ENCODE results near the gene TESPA1. TPM values are rescaled to one million over a fixed set of nuclear protein-coding genes. Genes with fewer than 3 reads are reported as not detected.

Gene TESPA1
- total and polyA plus RNA-seq, 2 donors: 24.0 to 66.9 TPM

GRCh38 chr12:54941659-54942058 is 42.9 kb downstream of the TESPA1 start:
- H3K4me1 ChIP-seq (ENCODE audit: control insufficient read depth in 2 of 2, insufficient read depth in 2 of 2, low read length in 2 of 2): no peaks in the 10 kb centered on the region
- WGBS: 97% methylated on average over 3 of the region's 3 CpGs
- DNase-seq (ENCODE audit: low read depth in 6 of 9, low spot score in 9 of 9): no peak
- H3K27ac ChIP-seq (ENCODE audit: low read depth in 1 of 2, low read length in 1 of 2): no peak overlapping the region
- H3K36me3 ChIP-seq (ENCODE audit: control insufficient read depth in 2 of 2, insufficient read depth in 2 of 2, low read length in 1 of 2): no peaks in the 10 kb centered on the region
- H3K27me3 ChIP-seq (ENCODE audit: control insufficient read depth in 2 of 2, insufficient read depth in 1 of 2, low read length in 1 of 2): no peaks in the 10 kb centered on the region
- H3K9me3 ChIP-seq (ENCODE audit: control insufficient read depth in 2 of 2, insufficient read depth in 1 of 2, low read length in 1 of 2): no peaks in the 10 kb centered on the region
- no peak overlapping the region for H3K4me3 ChIP-seq (ENCODE audit: low read length in 2 of 2)

GRCh38 chr12:54940727-54941315 is 43.7 kb downstream of the TESPA1 start:
- no peak overlapping the region for H3K4me3 ChIP-seq (ENCODE audit: low read length in 2 of 2)
- H3K4me1 ChIP-seq (ENCODE audit: control insufficient read depth in 2 of 2, insufficient read depth in 2 of 2, low read length in 2 of 2): peaks cover 0 to 2% of the 10 kb centered on the region in 2 donors
- no peaks in the 10 kb centered on the region for H3K27me3 ChIP-seq (ENCODE audit: control insufficient read depth in 2 of 2, insufficient read depth in 1 of 2, low read length in 1 of 2)
- H3K36me3 ChIP-seq (ENCODE audit: control insufficient read depth in 2 of 2, insufficient read depth in 2 of 2, low read length in 1 of 2): no peaks in the 10 kb centered on the region
- WGBS: 96% methylated on average over 6 of the region's 6 CpGs
- H3K9me3 ChIP-seq (ENCODE audit: control insufficient read depth in 2 of 2, insufficient read depth in 1 of 2, low read length in 1 of 2): no peaks in the 10 kb centered on the region
- no peak overlapping the region for H3K27ac ChIP-seq (ENCODE audit: low read depth in 1 of 2, low read length in 1 of 2)
- DNase-seq (ENCODE audit: low read depth in 6 of 9, low spot score in 9 of 9): no peak

- DNase-seq (ENCODE audit: low read depth in 6 of 9, low spot score in 9 of 9): no peak
- H3K36me3 ChIP-seq (ENCODE audit: control insufficient read depth in 2 of 2, insufficient read depth in 2 of 2, low read length in 1 of 2): no peaks in the 10 kb centered on the region
- peaks cover 0 to 8% of the 10 kb centered on the region in 2 donors for H3K4me1 ChIP-seq (ENCODE audit: control insufficient read depth in 2 of 2, insufficient read depth in 2 of 2, low read length in 2 of 2)
- H3K27me3 ChIP-seq (ENCODE audit: control insufficient read depth in 2 of 2, insufficient read depth in 1 of 2, low read length in 1 of 2): no peaks in the 10 kb centered on the region
- no peaks in the 10 kb centered on the region for H3K9me3 ChIP-seq (ENCODE audit: control insufficient read depth in 2 of 2, insufficient read depth in 1 of 2, low read length in 1 of 2)
- no peak overlapping the region for H3K27ac ChIP-seq (ENCODE audit: low read depth in 1 of 2, low read length in 1 of 2)
- H3K4me3 ChIP-seq (ENCODE audit: low read length in 2 of 2): no peak overlapping the region
- 96% methylated on average over 2 of the region's 2 CpGs for WGBS
Measured at GRCh38 chr12:54937929-54938328, 46.6 kb downstream of the TESPA1 start.

GRCh38 chr12:54937376-54937775 is 47.2 kb downstream of the TESPA1 start:
- no peak overlapping the region for H3K4me3 ChIP-seq (ENCODE audit: low read length in 2 of 2)
- no peak overlapping the region for H3K27ac ChIP-seq (ENCODE audit: low read depth in 1 of 2, low read length in 1 of 2)
- no peak for DNase-seq (ENCODE audit: low read depth in 6 of 9, low spot score in 9 of 9)

GRCh38 chr12:54936736-54937135 is 47.8 kb downstream of the TESPA1 start:
- Histone ChIP-seq H3K4me3 (ENCODE audit: low read length in 2 of 2) (no peak overlapping the region), H3K27ac (ENCODE audit: low read depth in 1 of 2, low read length in 1 of 2) (no peak overlapping the region), H3K36me3 (ENCODE audit: control insufficient read depth in 2 of 2, insufficient read depth in 2 of 2, low read length in 1 of 2) (no peaks in the 10 kb centered on the region), H3K4me1 (ENCODE audit: control insufficient read depth in 2 of 2, insufficient read depth in 2 of 2, low read length in 2 of 2) (peaks cover 0 to 8% of the 10 kb centered on the region in 2 donors), H3K27me3 (ENCODE audit: control insufficient read depth in 2 of 2, insufficient read depth in 1 of 2, low read length in 1 of 2) (no peaks in the 10 kb centered on the region), H3K9me3 (ENCODE audit: control insufficient read depth in 2 of 2, insufficient read depth in 1 of 2, low read length in 1 of 2) (no peaks in the 10 kb centered on the region)
- 45% methylated on average over 3 of the region's 3 CpGs for WGBS
- DNase-seq (ENCODE audit: low read depth in 6 of 9, low spot score in 9 of 9): no peak

More at GRCh38 chr12:54937376-54937775, 47.2 kb downstream of the TESPA1 start:
- Histone ChIP-seq H3K36me3 (ENCODE audit: control insufficient read depth in 2 of 2, insufficient read depth in 2 of 2, low read length in 1 of 2) (no peaks in the 10 kb centered on the region), H3K4me1 (ENCODE audit: control insufficient read depth in 2 of 2, insufficient read depth in 2 of 2, low read length in 2 of 2) (peaks cover 0 to 8% of the 10 kb centered on the region in 2 donors), H3K27me3 (ENCODE audit: control insufficient read depth in 2 of 2, insufficient read depth in 1 of 2, low read length in 1 of 2) (no peaks in the 10 kb centered on the region), H3K9me3 (ENCODE audit: control insufficient read depth in 2 of 2, insufficient read depth in 1 of 2, low read length in 1 of 2) (no peaks in the 10 kb centered on the region)

- Histone ChIP-seq H3K27me3 (ENCODE audit: control insufficient read depth in 2 of 2, insufficient read depth in 1 of 2, low read length in 1 of 2) (no peaks in the 10 kb centered on the region), H3K4me1 (ENCODE audit: control insufficient read depth in 2 of 2, insufficient read depth in 2 of 2, low read length in 2 of 2) (peaks cover 0 to 8% of the 10 kb centered on the region in 2 donors), H3K27ac (ENCODE audit: low read depth in 1 of 2, low read length in 1 of 2) (peak overlapping the region; percentile 22 to 57), H3K36me3 (ENCODE audit: control insufficient read depth in 2 of 2, insufficient read depth in 2 of 2, low read length in 1 of 2) (no peaks in the 10 kb centered on the region), H3K4me3 (ENCODE audit: low read length in 2 of 2) (no peak overlapping the region), H3K9me3 (ENCODE audit: control insufficient read depth in 2 of 2, insufficient read depth in 1 of 2, low read length in 1 of 2) (no peaks in the 10 kb centered on the region)
- WGBS: 20% methylated on average over 5 of the region's 5 CpGs
- peak; percentile 15 to 73 (median 42) for DNase-seq (ENCODE audit: low read depth in 6 of 9, low spot score in 9 of 9)
Measured at GRCh38 chr12:54935235-54935951, 49.2 kb downstream of the TESPA1 start.

- peaks cover 0 to 8% of the 10 kb centered on the region in 2 donors for H3K4me1 ChIP-seq (ENCODE audit: control insufficient read depth in 2 of 2, insufficient read depth in 2 of 2, low read length in 2 of 2)
- DNase-seq (ENCODE audit: low read depth in 6 of 9, low spot score in 9 of 9): no peak
- no peaks in the 10 kb centered on the region for H3K27me3 ChIP-seq (ENCODE audit: control insufficient read depth in 2 of 2, insufficient read depth in 1 of 2, low read length in 1 of 2)
- no peaks in the 10 kb centered on the region for H3K36me3 ChIP-seq (ENCODE audit: control insufficient read depth in 2 of 2, insufficient read depth in 2 of 2, low read length in 1 of 2)
- 93% methylated on average over 1 of the region's 1 CpG for WGBS
- H3K27ac ChIP-seq (ENCODE audit: low read depth in 1 of 2, low read length in 1 of 2): no peak overlapping the region
- H3K4me3 ChIP-seq (ENCODE audit: low read length in 2 of 2): no peak overlapping the region
- H3K9me3 ChIP-seq (ENCODE audit: control insufficient read depth in 2 of 2, insufficient read depth in 1 of 2, low read length in 1 of 2): no peaks in the 10 kb centered on the region
Measured at GRCh38 chr12:54934419-54934818, 50.1 kb downstream of the TESPA1 start.

- Histone ChIP-seq H3K9me3 (ENCODE audit: control insufficient read depth in 2 of 2, insufficient read depth in 1 of 2, low read length in 1 of 2) (no peaks in the 10 kb centered on the region), H3K4me1 (ENCODE audit: control insufficient read depth in 2 of 2, insufficient read depth in 2 of 2, low read length in 2 of 2) (peaks cover 0 to 8% of the 10 kb centered on the region in 2 donors), H3K4me3 (ENCODE audit: low read length in 2 of 2) (no peak overlapping the region), H3K27ac (ENCODE audit: low read depth in 1 of 2, low read length in 1 of 2) (no peak overlapping the region), H3K36me3 (ENCODE audit: control insufficient read depth in 2 of 2, insufficient read depth in 2 of 2, low read length in 1 of 2) (no peaks in the 10 kb centered on the region), H3K27me3 (ENCODE audit: control insufficient read depth in 2 of 2, insufficient read depth in 1 of 2, low read length in 1 of 2) (no peaks in the 10 kb centered on the region)
- no peak for DNase-seq (ENCODE audit: low read depth in 6 of 9, low spot score in 9 of 9)
- WGBS: 42% methylated on average over 1 of the region's 1 CpG
Measured at GRCh38 chr12:54933376-54933775, 51.2 kb downstream of the TESPA1 start.

- Histone ChIP-seq H3K4me1 (ENCODE audit: control insufficient read depth in 2 of 2, insufficient read depth in 2 of 2, low read length in 2 of 2) (peaks cover 0 to 8% of the 10 kb centered on the region in 2 donors), H3K9me3 (ENCODE audit: control insufficient read depth in 2 of 2, insufficient read depth in 1 of 2, low read length in 1 of 2) (no peaks in the 10 kb centered on the region), H3K27me3 (ENCODE audit: control insufficient read depth in 2 of 2, insufficient read depth in 1 of 2, low read length in 1 of 2) (no peaks in the 10 kb centered on the region), H3K36me3 (ENCODE audit: control insufficient read depth in 2 of 2, insufficient read depth in 2 of 2, low read length in 1 of 2) (no peaks in the 10 kb centered on the region), H3K27ac (ENCODE audit: low read depth in 1 of 2, low read length in 1 of 2) (no peak overlapping the region), H3K4me3 (ENCODE audit: low read length in 2 of 2) (no peak overlapping the region)
- no peak for DNase-seq (ENCODE audit: low read depth in 6 of 9, low spot score in 9 of 9)
- 84% methylated on average over 2 of the region's 2 CpGs for WGBS
Measured at GRCh38 chr12:54932691-54933090, 51.9 kb downstream of the TESPA1 start.
